Lower lobe of right lung (tissue), 2 donors: ENCODE results near the gene SH3BP1. TPM values are rescaled to one million over a fixed set of nuclear protein-coding genes. Genes with fewer than 3 reads are reported as not detected.

Experiments used
- ATAC-seq, 2 donors: fragments of 200-7000 bp; cut with Tn5 transposase; one replicate each; pipeline ENCODE4 v1.9.1; 2020 to 2022; ENCODE audit warnings: mild to moderate bottlenecking in 2 of 2, moderate library complexity in 2 of 2
- DNase-seq: peaks from one replicate; pipeline ENCODE4 v3.0.0-alpha.2; 2020
- H3K27ac ChIP-seq: fragments of 200-600 bp; one replicate; pipeline ENCODE4 v1.8.0; 2022
- H3K27me3 ChIP-seq: fragments of 200-600 bp; one replicate; pipeline ENCODE4 v1.8.0; 2022; ENCODE audit warnings: low read depth
- H3K36me3 ChIP-seq: fragments of 200-600 bp; one replicate; pipeline ENCODE4 v1.8.0; 2022; ENCODE audit warnings: mild to moderate bottlenecking
- H3K4me1 ChIP-seq: fragments of 200-600 bp; one replicate; pipeline ENCODE4 v1.8.0; 2022
- H3K4me3 ChIP-seq: fragments of 200-600 bp; one replicate; pipeline ENCODE4 v1.8.0; 2022; ENCODE audit warnings: mild to moderate bottlenecking
- H3K9me3 ChIP-seq: fragments of 200-600 bp; one replicate; pipeline ENCODE4 v1.8.0; 2022
- intact Hi-C: fragments of 100-400 bp; cut with DNase I; formaldehyde crosslinking; loops from one replicate; pipeline ENCODE4 v1.11.0; 2022
- total RNA-seq: library from RNA; stranded (reverse); fragmentation: NEBNext Ultra II Directional; extraction: Animal tissue kit (Norgen Biotek cat#: 25700); gene quantifications from one replicate; pipeline ENCODE4 v1.2.1, GENCODE V29; 2021
- TF ChIP-seq, protein P1 (sequence below): fragments of 200-600 bp; IDR thresholded peaks from one replicate; pipeline ENCODE4 v1.8.0; 2022; ENCODE audit warnings: antibody characterized with exemption, mild to moderate bottlenecking
- donor health status: DM: no; HTN: yes; CAD: no; lungs with severe emphysema.

The SH3BP1 gene
- total RNA-seq, 1 donor from 2014 or later: 34.8 TPM

DNA sequence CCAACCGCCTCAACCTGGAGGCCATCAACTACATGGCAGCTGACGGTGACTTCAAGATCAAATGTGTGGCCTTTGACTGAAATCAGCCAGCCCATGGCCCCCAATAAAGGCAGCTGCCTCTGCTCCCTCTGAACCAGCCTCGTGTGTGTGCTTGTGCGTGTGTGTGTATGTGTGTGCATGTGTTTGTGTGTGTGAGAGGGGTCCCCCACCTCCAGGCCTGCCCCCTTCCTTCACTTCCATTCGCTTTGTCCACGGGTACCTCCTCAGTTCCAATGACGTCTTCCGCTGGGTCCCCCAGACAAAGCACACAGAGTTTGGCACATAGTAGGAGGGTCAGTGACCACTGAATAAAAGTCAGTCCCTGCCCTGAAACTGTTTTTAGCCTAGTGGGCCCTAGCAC, 40.2 kb downstream of the SH3BP1 start:
- no peak for DNase-seq
- Histone ChIP-seq H3K27me3 (no peaks in the 10 kb centered on the region), H3K27ac (no peak overlapping the region), H3K4me1 (peaks cover 38% of the 10 kb centered on the region), H3K36me3 (peaks cover 28% of the 10 kb centered on the region), H3K9me3 (no peaks in the 10 kb centered on the region), H3K4me3 (no peak overlapping the region)
- intact Hi-C loops: no loop called here
- no peak for ATAC-seq
- TF ChIP-seq, protein P1, sequence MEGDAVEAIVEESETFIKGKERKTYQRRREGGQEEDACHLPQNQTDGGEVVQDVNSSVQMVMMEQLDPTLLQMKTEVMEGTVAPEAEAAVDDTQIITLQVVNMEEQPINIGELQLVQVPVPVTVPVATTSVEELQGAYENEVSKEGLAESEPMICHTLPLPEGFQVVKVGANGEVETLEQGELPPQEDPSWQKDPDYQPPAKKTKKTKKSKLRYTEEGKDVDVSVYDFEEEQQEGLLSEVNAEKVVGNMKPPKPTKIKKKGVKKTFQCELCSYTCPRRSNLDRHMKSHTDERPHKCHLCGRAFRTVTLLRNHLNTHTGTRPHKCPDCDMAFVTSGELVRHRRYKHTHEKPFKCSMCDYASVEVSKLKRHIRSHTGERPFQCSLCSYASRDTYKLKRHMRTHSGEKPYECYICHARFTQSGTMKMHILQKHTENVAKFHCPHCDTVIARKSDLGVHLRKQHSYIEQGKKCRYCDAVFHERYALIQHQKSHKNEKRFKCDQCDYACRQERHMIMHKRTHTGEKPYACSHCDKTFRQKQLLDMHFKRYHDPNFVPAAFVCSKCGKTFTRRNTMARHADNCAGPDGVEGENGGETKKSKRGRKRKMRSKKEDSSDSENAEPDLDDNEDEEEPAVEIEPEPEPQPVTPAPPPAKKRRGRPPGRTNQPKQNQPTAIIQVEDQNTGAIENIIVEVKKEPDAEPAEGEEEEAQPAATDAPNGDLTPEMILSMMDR: no peak

DNA sequence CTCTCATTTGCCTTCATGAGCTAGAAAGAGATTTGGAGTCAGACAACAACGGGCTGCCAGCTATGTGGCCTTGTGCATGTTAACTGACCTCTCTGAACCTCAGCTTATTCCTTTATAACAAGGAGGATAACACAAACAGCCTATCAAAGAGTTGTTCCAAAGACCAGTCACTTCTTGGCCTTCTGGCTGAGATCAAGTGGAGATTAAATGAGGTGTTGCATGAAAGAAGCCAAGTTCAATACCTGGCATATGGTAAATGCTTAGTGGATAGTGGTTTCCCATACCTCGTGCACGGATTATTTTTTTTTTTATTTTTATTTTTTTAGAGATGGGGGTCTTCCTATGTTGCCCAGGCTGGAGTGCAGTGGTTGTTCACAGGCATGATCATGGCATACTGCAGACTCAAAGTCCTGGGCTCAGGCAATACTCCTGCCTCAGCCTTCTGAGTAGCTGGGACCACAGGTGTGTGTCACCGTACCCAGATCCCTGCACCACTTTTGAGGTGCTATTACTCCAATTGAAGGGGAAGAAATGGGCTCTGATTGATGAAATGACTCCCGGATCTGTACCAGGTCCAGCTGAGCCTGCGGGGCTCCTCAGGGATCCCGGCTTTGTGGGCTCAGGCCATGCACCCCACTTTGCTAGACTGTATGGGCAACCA, 40.9 kb downstream of the SH3BP1 start:
- ATAC-seq (no peak), DNase-seq (no peak)
- H3K27ac ChIP-seq: no peak overlapping the region
- no peaks in the 10 kb centered on the region for H3K9me3 ChIP-seq
- H3K36me3 ChIP-seq: peaks cover 28% of the 10 kb centered on the region
- intact Hi-C loops: no loop called here
- peaks cover 32% of the 10 kb centered on the region for H3K4me1 ChIP-seq
- H3K4me3 ChIP-seq: no peak overlapping the region
- no peaks in the 10 kb centered on the region for H3K27me3 ChIP-seq
- TF ChIP-seq, protein P1: no peak

DNA sequence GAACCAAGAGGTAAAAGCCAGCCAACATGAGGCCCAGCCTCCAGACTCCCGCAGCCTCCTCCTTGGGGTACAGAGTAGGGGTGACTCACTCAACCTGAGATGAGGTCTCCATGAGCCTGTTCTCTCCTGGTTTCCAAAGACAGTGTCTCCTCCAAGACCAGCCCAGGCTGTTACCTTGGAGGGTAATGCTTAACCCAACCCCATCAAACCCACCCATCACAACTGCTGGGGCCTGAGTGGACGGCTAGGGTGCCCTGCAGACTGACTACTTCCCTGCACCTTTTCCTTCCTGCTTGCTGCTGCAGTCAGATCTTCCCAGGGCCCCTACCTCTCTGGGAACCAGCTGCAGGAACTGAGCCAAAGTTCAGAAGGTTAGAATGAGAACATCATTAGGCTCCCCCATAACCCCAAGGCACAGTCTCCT, 41.5 kb downstream of the SH3BP1 start:
- Histone ChIP-seq H3K9me3 (no peaks in the 10 kb centered on the region), H3K36me3 (peaks cover 28% of the 10 kb centered on the region), H3K27me3 (no peaks in the 10 kb centered on the region), H3K27ac (no peak overlapping the region), H3K4me1 (peaks cover 32% of the 10 kb centered on the region), H3K4me3 (no peak overlapping the region)
- TF ChIP-seq, protein P1: no peak
- no peak for DNase-seq
- intact Hi-C loops: no loop called here
- no peak for ATAC-seq

DNA sequence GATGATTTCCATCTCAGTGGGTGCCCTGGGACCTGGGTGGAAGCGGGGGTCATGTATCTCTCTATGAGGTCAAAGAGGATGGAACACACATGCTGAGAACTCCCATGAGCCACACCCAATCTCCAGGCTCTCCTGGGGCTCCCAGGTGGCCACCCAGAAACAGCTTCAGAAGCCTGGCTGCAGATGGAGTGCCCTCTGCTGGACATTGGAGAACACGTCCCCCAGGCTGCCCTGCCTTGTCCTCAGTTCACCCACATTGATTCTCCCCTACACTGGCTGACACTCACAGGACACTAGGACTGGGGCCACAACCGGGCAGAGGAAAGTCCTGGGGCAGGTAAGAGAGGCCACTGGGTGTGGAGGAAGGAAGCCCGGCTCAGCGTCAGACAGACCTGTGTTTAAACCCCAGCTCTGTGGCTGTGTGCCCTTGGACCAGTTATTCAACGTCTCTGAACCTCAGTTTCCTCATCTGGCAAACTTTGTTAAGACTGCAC, 42.1 kb downstream of the SH3BP1 start:
- peak; percentile 80 for DNase-seq
- intact Hi-C loops: no loop called here
- H3K27me3 ChIP-seq: no peaks in the 10 kb centered on the region
- no peak overlapping the region for H3K4me3 ChIP-seq
- TF ChIP-seq, protein P1: peak; percentile 86
- peak; percentile 69 to 79 for ATAC-seq
- H3K27ac ChIP-seq: no peak overlapping the region
- peaks cover 28% of the 10 kb centered on the region for H3K4me1 ChIP-seq
- no peaks in the 10 kb centered on the region for H3K9me3 ChIP-seq
- peaks cover 28% of the 10 kb centered on the region for H3K36me3 ChIP-seq

DNA sequence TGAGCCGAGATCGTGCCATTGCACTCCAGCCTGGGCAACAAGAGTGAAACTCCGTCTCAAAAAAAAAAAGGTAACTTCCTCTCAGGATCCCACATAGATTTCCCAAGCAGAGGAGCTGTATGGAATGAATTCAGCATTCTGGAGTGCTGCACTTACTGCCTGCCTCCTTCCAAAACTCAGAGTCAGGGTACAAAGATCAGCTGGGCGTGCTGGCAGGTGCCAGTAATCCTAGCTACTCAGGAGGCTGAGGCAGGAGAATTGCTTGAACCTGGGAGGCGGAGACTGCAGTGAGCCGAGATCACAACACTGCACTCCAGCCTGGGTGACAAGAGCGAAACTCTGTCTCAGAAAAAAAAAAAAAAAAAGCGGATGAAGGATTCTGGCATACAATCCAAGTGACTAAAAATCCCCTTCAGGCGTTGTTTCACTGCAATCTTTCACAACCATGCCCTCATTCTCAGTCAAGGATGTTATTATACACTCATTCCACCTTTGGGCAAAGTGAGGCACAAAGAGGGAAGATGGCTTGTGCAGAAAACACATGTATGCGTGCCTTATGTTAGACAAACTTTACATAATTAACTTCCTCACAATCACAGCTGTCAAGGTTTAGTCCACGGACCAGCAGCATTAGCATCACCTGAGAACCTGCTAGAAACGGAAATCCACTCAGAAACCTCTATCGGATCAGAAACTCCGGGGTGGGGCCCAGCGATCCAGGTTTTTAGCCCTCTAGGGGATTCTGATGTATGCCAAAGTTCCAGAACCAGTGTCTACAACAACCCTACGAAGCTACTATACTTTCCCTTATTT, 45.5 kb downstream of the SH3BP1 start:
- Histone ChIP-seq H3K27me3 (no peaks in the 10 kb centered on the region), H3K27ac (no peak overlapping the region), H3K9me3 (no peaks in the 10 kb centered on the region), H3K4me3 (no peak overlapping the region), H3K4me1 (peaks cover 30% of the 10 kb centered on the region), H3K36me3 (peaks cover 23% of the 10 kb centered on the region)
- ATAC-seq (no peak), DNase-seq (no peak)
- TF ChIP-seq, protein P1: no peak
- intact Hi-C loops: no loop called here
